Measurements from ENCODE around the gene SLC16A2.

Gene SLC16A2

GRCh38 chrX:74523870-74524735 is 102.8 kb downstream of the SLC16A2 start:
- no peaks in the 10 kb centered on the region for H3K4me1 ChIP-seq (ENCODE audit: control insufficient read depth, insufficient read depth, low read depth, low read length)
- no peak overlapping the region for H4K91ac ChIP-seq (ENCODE audit: low read length)
- H3K36me3 ChIP-seq (ENCODE audit: control insufficient read depth in 1 of 2, insufficient read depth in 2 of 2, low read depth in 1 of 2, low read length in 2 of 2) = peaks cover 2 to 5% of the 10 kb centered on the region in 2 experiments
- H3K23ac ChIP-seq (ENCODE audit: low read length in 2 of 2) = no peak overlapping the region
- no peak overlapping the region for H2AK5ac ChIP-seq (ENCODE audit: low read length, severe bottlenecking)
- no peak overlapping the region for H3K18ac ChIP-seq (ENCODE audit: low read depth in 1 of 2, low read length in 2 of 2)
- H2BK12ac ChIP-seq (ENCODE audit: low read length in 2 of 2) = no peak overlapping the region
- 89% methylated on average over 6 of the region's 13 CpGs for WGBS
- H2BK15ac ChIP-seq (ENCODE audit: low read depth, poor library complexity, severe bottlenecking) = no peak overlapping the region
- no peak overlapping the region for H4K8ac ChIP-seq (ENCODE audit: low read length)
- H2AFZ ChIP-seq (ENCODE audit: low read depth, low read length) = no peak overlapping the region
- no peak overlapping the region for H3K4me2 ChIP-seq (ENCODE audit: low read length, poor library complexity, severe bottlenecking)
- no peaks in the 10 kb centered on the region for H3K79me1 ChIP-seq (replicated peaks; ENCODE audit: low read length, poor library complexity, severe bottlenecking)
- no peak overlapping the region for H3K9ac ChIP-seq (ENCODE audit: low read length)
- no peak overlapping the region for H3K4ac ChIP-seq (ENCODE audit: low read depth in 1 of 2, low read length in 2 of 2)
- H2BK120ac ChIP-seq (ENCODE audit: low read depth, low read length) = no peak overlapping the region
- peaks cover 0 to 17% of the 10 kb centered on the region in 2 experiments for H3K27me3 ChIP-seq (ENCODE audit: control insufficient read depth in 1 of 2, insufficient read depth in 1 of 2, low read length in 2 of 2)
- no peak overlapping the region for H3K27ac ChIP-seq (ENCODE audit: low read length, poor library complexity, severe bottlenecking)
- DNase-seq = no peak
- no peaks in the 10 kb centered on the region for H3K9me3 ChIP-seq (ENCODE audit: control insufficient read depth, low read length)
- no peak overlapping the region for H2BK5ac ChIP-seq (ENCODE audit: low read depth, low read length, poor library complexity, severe bottlenecking)
- no peak overlapping the region for H3K4me3 ChIP-seq (ENCODE audit: insufficient read depth in 1 of 2, low read depth in 1 of 2, low read length in 2 of 2)
- no peak overlapping the region for H3K14ac ChIP-seq (ENCODE audit: low read length in 2 of 2)

- Histone ChIP-seq H3K9ac (ENCODE audit: low read length) (no peak overlapping the region), H3K27ac (ENCODE audit: low read length, poor library complexity, severe bottlenecking) (no peak overlapping the region), H3K23ac (ENCODE audit: low read length in 2 of 2) (no peak overlapping the region), H3K4me1 (ENCODE audit: control insufficient read depth, insufficient read depth, low read depth, low read length) (no peaks in the 10 kb centered on the region), H3K36me3 (ENCODE audit: control insufficient read depth in 1 of 2, insufficient read depth in 2 of 2, low read depth in 1 of 2, low read length in 2 of 2) (peaks cover 6 to 7% of the 10 kb centered on the region in 2 experiments), H2AFZ (ENCODE audit: low read depth, low read length) (no peak overlapping the region), H3K14ac (ENCODE audit: low read length in 2 of 2) (no peak overlapping the region), H3K9me3 (ENCODE audit: control insufficient read depth, low read length) (no peaks in the 10 kb centered on the region), H4K8ac (ENCODE audit: low read length) (no peak overlapping the region), H2BK5ac (ENCODE audit: low read depth, low read length, poor library complexity, severe bottlenecking) (no peak overlapping the region), H2BK12ac (ENCODE audit: low read length in 2 of 2) (no peak overlapping the region), H3K27me3 (ENCODE audit: control insufficient read depth in 1 of 2, insufficient read depth in 1 of 2, low read length in 2 of 2) (peaks cover 0 to 21% of the 10 kb centered on the region in 2 experiments), H3K79me1 (replicated peaks; ENCODE audit: low read length, poor library complexity, severe bottlenecking) (no peaks in the 10 kb centered on the region), H3K18ac (ENCODE audit: low read depth in 1 of 2, low read length in 2 of 2) (no peak overlapping the region), H3K4me3 (ENCODE audit: insufficient read depth in 1 of 2, low read depth in 1 of 2, low read length in 2 of 2) (no peak overlapping the region), H2BK15ac (ENCODE audit: low read depth, poor library complexity, severe bottlenecking) (no peak overlapping the region), H2AK5ac (ENCODE audit: low read length, severe bottlenecking) (no peak overlapping the region), H3K4me2 (ENCODE audit: low read length, poor library complexity, severe bottlenecking) (no peak overlapping the region), H2BK120ac (ENCODE audit: low read depth, low read length) (no peak overlapping the region), H3K4ac (ENCODE audit: low read depth in 1 of 2, low read length in 2 of 2) (no peak overlapping the region), H4K91ac (ENCODE audit: low read length) (no peak overlapping the region)
- DNase-seq = no peak
Observed at GRCh38 chrX:74525116-74525515, 103.8 kb downstream of the SLC16A2 start.

GRCh38 chrX:74526764-74527163 is 105.5 kb downstream of the SLC16A2 start:
- no CpG with 5 or more reads among the region's 1 CpG for WGBS
- H2BK5ac ChIP-seq (ENCODE audit: low read depth, low read length, poor library complexity, severe bottlenecking) = no peak overlapping the region
- H3K9ac ChIP-seq (ENCODE audit: low read length) = no peak overlapping the region

GRCh38 chrX:74527350-74527749 is 106.1 kb downstream of the SLC16A2 start:
- H2BK15ac ChIP-seq (ENCODE audit: low read depth, poor library complexity, severe bottlenecking) = no peak overlapping the region
- H2BK120ac ChIP-seq (ENCODE audit: low read depth, low read length) = no peak overlapping the region
- H2BK12ac ChIP-seq (ENCODE audit: low read length in 2 of 2) = no peak overlapping the region
- H2BK5ac ChIP-seq (ENCODE audit: low read depth, low read length, poor library complexity, severe bottlenecking) = no peak overlapping the region
- H3K4me2 ChIP-seq (ENCODE audit: low read length, poor library complexity, severe bottlenecking) = no peak overlapping the region
- no peaks in the 10 kb centered on the region for H3K9me3 ChIP-seq (ENCODE audit: control insufficient read depth, low read length)
- no peak overlapping the region for H3K4ac ChIP-seq (ENCODE audit: low read depth in 1 of 2, low read length in 2 of 2)
- H2AK5ac ChIP-seq (ENCODE audit: low read length, severe bottlenecking) = no peak overlapping the region
- H3K14ac ChIP-seq (ENCODE audit: low read length in 2 of 2) = no peak overlapping the region
- no peaks in the 10 kb centered on the region for H3K79me1 ChIP-seq (replicated peaks; ENCODE audit: low read length, poor library complexity, severe bottlenecking)
- peaks cover 0 to 21% of the 10 kb centered on the region in 2 experiments for H3K27me3 ChIP-seq (ENCODE audit: control insufficient read depth in 1 of 2, insufficient read depth in 1 of 2, low read length in 2 of 2)
- H4K8ac ChIP-seq (ENCODE audit: low read length) = no peak overlapping the region
- no peak overlapping the region for H3K9ac ChIP-seq (ENCODE audit: low read length)
- peaks cover 11 to 17% of the 10 kb centered on the region in 2 experiments for H3K36me3 ChIP-seq (ENCODE audit: control insufficient read depth in 1 of 2, insufficient read depth in 2 of 2, low read depth in 1 of 2, low read length in 2 of 2)
- no peak overlapping the region for H3K23ac ChIP-seq (ENCODE audit: low read length in 2 of 2)
- WGBS = 77% methylated on average over 4 of the region's 4 CpGs
- no peak overlapping the region for H3K27ac ChIP-seq (ENCODE audit: low read length, poor library complexity, severe bottlenecking)
- no peak for DNase-seq
- no peak overlapping the region for H3K18ac ChIP-seq (ENCODE audit: low read depth in 1 of 2, low read length in 2 of 2)
- H3K4me3 ChIP-seq (ENCODE audit: insufficient read depth in 1 of 2, low read depth in 1 of 2, low read length in 2 of 2) = no peak overlapping the region
- no peaks in the 10 kb centered on the region for H3K4me1 ChIP-seq (ENCODE audit: control insufficient read depth, insufficient read depth, low read depth, low read length)
- no peak overlapping the region for H2AFZ ChIP-seq (ENCODE audit: low read depth, low read length)
- no peak overlapping the region for H4K91ac ChIP-seq (ENCODE audit: low read length)

More at GRCh38 chrX:74526764-74527163, 105.5 kb downstream of the SLC16A2 start:
- H3K4me3 ChIP-seq (ENCODE audit: insufficient read depth in 1 of 2, low read depth in 1 of 2, low read length in 2 of 2) = no peak overlapping the region
- DNase-seq = no peak
- H3K9me3 ChIP-seq (ENCODE audit: control insufficient read depth, low read length) = no peaks in the 10 kb centered on the region
- H2AK5ac ChIP-seq (ENCODE audit: low read length, severe bottlenecking) = no peak overlapping the region
- no peak overlapping the region for H2BK12ac ChIP-seq (ENCODE audit: low read length in 2 of 2)
- no peak overlapping the region for H3K27ac ChIP-seq (ENCODE audit: low read length, poor library complexity, severe bottlenecking)
- H2AFZ ChIP-seq (ENCODE audit: low read depth, low read length) = no peak overlapping the region
- H3K4me2 ChIP-seq (ENCODE audit: low read length, poor library complexity, severe bottlenecking) = no peak overlapping the region
- H3K79me1 ChIP-seq (replicated peaks; ENCODE audit: low read length, poor library complexity, severe bottlenecking) = no peaks in the 10 kb centered on the region
- no peak overlapping the region for H3K23ac ChIP-seq (ENCODE audit: low read length in 2 of 2)
- no peak overlapping the region for H3K18ac ChIP-seq (ENCODE audit: low read depth in 1 of 2, low read length in 2 of 2)
- H2BK15ac ChIP-seq (ENCODE audit: low read depth, poor library complexity, severe bottlenecking) = no peak overlapping the region
- no peak overlapping the region for H4K91ac ChIP-seq (ENCODE audit: low read length)
- peaks cover 0 to 21% of the 10 kb centered on the region in 2 experiments for H3K27me3 ChIP-seq (ENCODE audit: control insufficient read depth in 1 of 2, insufficient read depth in 1 of 2, low read length in 2 of 2)
- no peak overlapping the region for H3K14ac ChIP-seq (ENCODE audit: low read length in 2 of 2)
- no peak overlapping the region for H2BK120ac ChIP-seq (ENCODE audit: low read depth, low read length)
- no peaks in the 10 kb centered on the region for H3K4me1 ChIP-seq (ENCODE audit: control insufficient read depth, insufficient read depth, low read depth, low read length)
- H3K4ac ChIP-seq (ENCODE audit: low read depth in 1 of 2, low read length in 2 of 2) = no peak overlapping the region
- H3K36me3 ChIP-seq (ENCODE audit: control insufficient read depth in 1 of 2, insufficient read depth in 2 of 2, low read depth in 1 of 2, low read length in 2 of 2) = peaks cover 11% of the 10 kb centered on the region in 2 experiments
- no peak overlapping the region for H4K8ac ChIP-seq (ENCODE audit: low read length)
